Limb (tissue), 2 donors: ENCODE results near the gene FAM13A.

Source experiments
- DNase-seq, 2 donors: peaks; one replicate each; pipeline ENCODE4 v3.0.0-alpha.2; 2016; ENCODE audit errors: extremely low spot score in 2 of 2

Gene FAM13A

GRCh38 chr4:88724406-88724805 lies 332.6 kb downstream of the FAM13A start:
- DNase-seq, result no peak

DNA sequence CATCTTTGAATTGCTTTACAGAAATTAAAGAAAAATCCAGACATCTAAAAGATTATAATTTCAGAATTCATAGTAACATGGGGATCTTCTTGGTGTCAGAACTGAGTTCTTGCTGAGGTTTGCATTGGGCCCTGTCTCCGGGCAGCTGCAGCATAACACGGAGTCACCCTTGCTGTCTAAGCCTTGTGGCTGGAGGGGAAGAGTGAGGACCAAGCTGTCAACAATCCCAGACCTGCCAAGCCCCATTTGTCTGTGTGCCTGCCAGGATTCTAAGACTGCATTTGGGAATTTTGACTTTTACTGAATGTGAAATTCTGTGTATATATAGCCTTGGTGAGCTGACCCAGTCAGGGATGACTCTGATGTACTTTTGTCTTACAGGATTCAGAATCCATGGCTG lies 334.2 kb downstream of the FAM13A start:
- no peak for DNase-seq

DNA sequence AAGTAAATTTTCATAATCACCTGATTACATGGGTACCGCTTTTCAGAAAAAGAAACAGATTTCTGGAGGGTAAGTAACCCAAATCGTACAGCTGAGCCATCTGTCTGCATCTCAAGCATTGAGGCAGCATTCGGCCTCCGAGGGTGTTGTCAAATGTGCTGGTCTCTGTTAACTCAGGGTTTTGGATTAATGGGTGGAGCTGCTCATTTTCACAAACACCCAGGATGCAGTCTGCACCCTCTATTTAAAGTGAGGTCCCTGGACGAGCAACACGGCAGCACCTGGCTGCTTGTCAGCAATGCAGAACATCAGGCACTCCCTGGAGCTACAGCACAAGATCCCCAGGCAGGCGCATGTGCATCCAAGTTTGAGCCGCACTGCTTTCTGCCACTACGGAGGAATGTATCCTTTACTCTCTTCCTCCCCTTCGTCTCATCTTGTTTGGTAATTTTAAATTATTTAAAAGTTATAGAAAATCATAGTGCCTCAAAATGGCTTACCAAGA lies 334.7 kb downstream of the FAM13A start:
- DNase-seq, result no peak

GRCh38 chr4:88720451-88721428 lies 336.2 kb downstream of the FAM13A start:
- no peak for DNase-seq

GRCh38 chr4:88719381-88719780 lies 337.6 kb downstream of the FAM13A start:
- DNase-seq, result no peak

GRCh38 chr4:88718098-88718497 lies 338.9 kb downstream of the FAM13A start:
- DNase-seq, result no peak

DNA sequence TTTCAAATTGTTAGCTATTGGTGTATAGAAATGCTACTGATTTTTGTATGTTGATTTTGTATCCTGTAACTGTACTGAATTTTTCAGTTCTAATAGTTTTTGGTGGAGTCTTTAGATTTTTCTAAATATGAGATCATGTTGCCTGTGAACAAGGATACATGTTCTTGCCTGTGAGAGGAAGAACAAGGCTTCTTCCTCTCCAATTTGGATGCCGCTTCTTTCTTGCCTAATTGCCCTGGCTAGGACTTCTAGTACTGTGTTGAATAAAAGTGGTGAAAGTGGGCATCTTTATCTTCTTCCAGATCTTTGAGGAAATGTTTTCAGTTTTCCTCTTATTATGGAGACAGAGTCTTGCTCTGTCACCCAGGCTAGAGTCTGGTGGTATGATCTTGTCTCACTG lies 343.2 kb downstream of the FAM13A start:
- no peak for DNase-seq

DNA sequence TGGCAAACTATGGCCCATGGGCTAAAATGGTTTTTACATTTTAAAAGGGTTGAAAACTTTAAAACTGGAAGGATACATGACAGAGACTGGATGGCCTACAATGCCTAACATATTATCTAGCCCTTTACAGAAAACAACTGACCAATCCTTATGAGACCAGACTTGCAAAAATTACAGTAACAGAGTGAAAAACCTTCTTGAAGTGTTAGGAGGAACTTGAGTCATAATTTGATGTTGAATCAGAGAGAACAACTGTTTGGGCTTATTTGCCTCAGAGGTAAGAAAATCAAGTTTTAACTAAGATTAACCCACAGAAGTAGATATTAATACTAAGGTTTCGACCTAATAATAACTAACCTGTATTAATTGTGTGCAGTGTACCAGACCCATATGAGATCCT lies 347.0 kb downstream of the FAM13A start:
- no peak for DNase-seq

DNA sequence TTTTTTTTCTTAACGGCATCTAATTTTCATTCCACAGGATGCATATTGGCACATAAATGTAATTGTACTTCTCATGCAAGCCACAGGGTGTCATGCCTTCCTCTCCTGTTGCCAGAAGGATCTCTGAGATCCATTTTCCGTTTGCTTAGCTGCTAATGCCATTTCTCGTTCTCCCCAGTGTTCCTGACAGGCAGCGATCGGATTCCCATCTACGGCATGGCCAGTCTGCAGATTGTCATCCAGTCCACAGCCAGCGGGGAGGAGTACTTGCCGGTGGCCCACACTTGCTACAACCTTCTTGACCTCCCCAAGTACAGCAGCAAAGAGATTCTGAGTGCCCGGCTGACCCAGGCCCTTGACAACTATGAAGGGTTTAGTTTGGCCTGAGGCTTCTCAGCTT lies 350.4 kb downstream of the FAM13A start:
- DNase-seq, result peak; percentile 49 to 81

- DNase-seq, result no peak
Observed at GRCh38 chr4:88705805-88706492, 351.0 kb downstream of the FAM13A start.

DNA sequence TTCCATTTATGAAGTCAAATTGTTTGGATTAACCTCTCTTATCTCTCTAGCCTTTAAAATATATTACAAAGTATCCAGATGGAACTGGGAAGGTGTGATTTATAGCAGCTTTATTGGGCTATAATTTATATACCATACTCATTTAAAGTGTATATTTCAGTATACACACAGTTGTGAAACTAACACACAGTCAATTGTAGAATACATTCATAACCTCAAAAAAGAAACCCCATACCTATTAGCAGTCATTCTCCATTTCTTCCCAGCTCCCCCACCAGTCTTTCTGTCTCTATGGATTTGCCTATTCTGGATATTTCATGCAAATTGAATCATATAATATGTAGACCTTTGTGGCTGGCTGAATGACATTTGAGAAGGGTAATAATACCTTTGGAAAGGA lies 351.8 kb downstream of the FAM13A start:
- DNase-seq, result no peak

DNA sequence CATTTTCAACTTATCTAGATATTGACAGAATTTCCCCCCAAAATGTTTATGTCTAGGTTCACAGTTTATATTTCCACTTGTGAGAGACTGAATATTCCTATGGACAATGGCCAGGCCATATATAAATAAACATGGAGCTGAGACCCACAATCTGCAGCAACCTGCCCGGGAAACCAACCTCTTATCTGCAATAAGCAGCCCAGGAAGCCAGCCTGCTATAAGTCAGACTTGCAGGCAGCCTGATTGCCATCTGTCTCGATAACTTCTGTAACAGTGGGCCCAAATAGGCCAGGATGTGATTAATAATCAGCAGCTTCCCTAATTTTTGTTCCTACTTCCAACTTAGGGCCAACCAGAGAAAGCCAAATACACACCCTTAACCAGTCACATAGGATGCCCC lies 354.2 kb downstream of the FAM13A start:
- DNase-seq, result no peak

- DNase-seq, result no peak
Observed at GRCh38 chr4:88698519-88698918, 358.5 kb downstream of the FAM13A start.

GRCh38 chr4:88697588-88698329 lies 359.2 kb downstream of the FAM13A start, which contains the start of gene NAP1L5:
Gene NAP1L5, minus strand, starts transcription at chr4:88697829. Its CDS starts 75 bp downstream, at chr4:88697754.
- peak; percentile 72 to 83 for DNase-seq

DNA sequence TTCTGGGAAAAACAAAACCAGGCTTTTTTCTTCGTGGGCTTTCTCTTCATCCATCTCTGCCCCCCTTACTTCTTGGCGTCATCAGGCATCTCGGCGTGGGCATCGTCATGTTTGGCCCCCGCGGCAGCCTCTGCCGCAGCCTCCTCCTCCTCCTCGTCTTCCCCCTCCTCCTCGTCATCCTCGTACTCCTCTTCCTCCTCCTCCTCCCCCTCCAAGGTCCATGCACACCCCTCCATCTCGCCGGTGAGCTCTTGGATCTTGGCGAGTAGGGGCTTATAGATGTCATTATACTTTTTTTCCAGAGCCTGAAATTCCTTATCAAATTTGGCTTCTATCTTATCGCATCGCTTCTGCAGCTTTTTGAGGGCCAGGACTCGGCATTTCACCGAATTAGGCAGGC lies 359.8 kb downstream of the FAM13A start:
- DNase-seq, result peak in 1 of 2 donors; percentile 55

DNA sequence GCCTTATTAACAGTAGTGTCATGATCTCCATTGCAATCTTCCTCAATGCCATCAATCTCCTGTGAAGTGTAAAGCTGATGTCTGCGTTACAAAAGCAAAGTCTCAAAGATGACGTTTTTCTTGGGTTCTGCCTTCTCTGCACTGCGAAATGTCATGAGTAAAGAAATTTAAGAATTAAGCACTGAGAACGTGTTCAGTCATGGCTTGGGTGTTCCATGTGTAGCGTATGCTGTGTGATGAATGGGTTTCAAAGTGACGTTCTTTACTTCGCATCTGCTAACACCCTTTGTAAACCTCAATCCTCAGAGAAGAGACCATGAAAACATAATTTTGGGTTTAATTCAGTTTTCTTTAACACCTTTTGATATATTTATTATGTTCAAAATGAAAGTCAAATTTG lies 360.4 kb downstream of the FAM13A start:
- DNase-seq, result peak in 1 of 2 donors; percentile 10

DNA sequence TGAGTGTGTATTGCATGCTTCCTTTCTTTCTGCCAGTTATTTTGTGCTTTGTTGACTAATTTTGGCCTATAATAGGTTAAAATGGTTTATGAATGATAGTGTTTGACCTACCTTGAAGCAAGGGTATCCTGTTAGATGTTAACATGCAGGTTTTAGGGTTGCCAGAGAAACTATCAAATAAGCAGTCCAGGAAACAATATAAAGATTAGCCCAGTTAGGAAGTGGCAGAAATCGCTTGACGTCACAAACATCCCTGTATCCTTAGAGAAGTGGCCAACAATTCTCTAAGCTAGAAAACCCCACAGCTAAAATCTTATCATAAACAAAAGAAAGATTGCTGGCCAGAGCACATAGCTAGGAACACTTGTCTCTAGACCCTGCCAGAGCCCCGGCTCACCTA lies 363.2 kb downstream of the FAM13A start:
- no peak for DNase-seq

- DNase-seq, result no peak
Observed at GRCh38 chr4:88690355-88690754, 366.6 kb downstream of the FAM13A start.

GRCh38 chr4:88681209-88681608 lies 375.8 kb downstream of the FAM13A start:
- DNase-seq, result no peak
